Measurements from ENCODE around the gene CCDC106.
A peak's percentile ranks its signal among the peaks of the same experiment; 100 is the strongest.

The CCDC106 gene

GRCh38 chr19:55622242-55622969 is 25.6 kb upstream of the CCDC106 start:
- CTCF ChIA-PET, result no interaction called here
- TF ChIP-seq SP1 (IDR thresholded peaks at IDR 0.05), result no peak
- no peak for TF ChIP-seq FOXM1 (IDR thresholded peaks at IDR 0.05; ENCODE audit: borderline replicate concordance)
- DNase-seq (ENCODE audit: extremely low spot score), result no peak
- POLR2A ChIA-PET, result no interaction called here

- no peak for DNase-seq (ENCODE audit: extremely low spot score)
- TF ChIP-seq SUZ12 (IDR thresholded peaks at IDR 0.05) (no peak), L3MBTL2 (conservative IDR thresholded peaks at IDR 0.05) (no peak), FOXM1 (IDR thresholded peaks at IDR 0.05; ENCODE audit: borderline replicate concordance) (no peak), FOXA1 (IDR thresholded peaks at IDR 0.05) (no peak), CTBP1 (IDR thresholded peaks at IDR 0.05; ENCODE audit: borderline replicate concordance) (no peak), ELF4 (IDR thresholded peaks at IDR 0.05) (no peak), HDGF (IDR thresholded peaks at IDR 0.05; ENCODE audit: borderline replicate concordance) (no peak), BHLHE40 (IDR thresholded peaks at IDR 0.05; ENCODE audit: borderline replicate concordance) (no peak), ZNF384 (IDR thresholded peaks at IDR 0.05) (no peak), LEF1 (IDR thresholded peaks at IDR 0.05; ENCODE audit: borderline replicate concordance) (no peak)
- POLR2A ChIA-PET, result interaction anchor here (1.2 to 2.9 kb wide), 3 partner anchors 9 to 18 kb away, joined by 3 to 24 read pairs (median 12); partner anchors contain the start of gene ZNF865
- CTCF ChIA-PET, result no interaction called here
These were observed 24.9 kb upstream of the CCDC106 start for GRCh38 chr19:55623130-55623529.

DNA sequence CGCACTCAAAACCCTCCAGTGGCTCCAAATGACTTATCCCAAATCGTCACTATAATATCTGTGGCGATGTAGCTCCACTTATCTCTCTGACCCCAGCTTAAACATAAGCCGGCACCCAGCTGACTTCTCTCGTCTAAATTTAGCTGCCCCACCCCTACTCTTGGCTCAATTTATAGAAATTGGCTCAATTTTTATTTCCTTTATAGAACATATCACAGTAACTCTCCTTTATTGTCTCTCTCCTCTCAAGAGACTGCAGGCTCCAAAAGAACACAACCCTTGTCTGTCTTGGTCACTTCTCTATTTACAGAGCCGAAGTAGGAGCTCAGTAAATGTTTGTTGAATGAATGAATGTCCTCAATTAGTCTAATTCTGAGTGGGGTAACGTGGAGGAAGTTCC is 24.5 kb upstream of the CCDC106 start:
- ChIA-PET POLR2A (interaction anchor here (0.5 to 2.9 kb wide), 5 partner anchors 9 to 25 kb away, joined by 3 to 24 read pairs (median 10); partner anchors contain the start of genes FIZ1 and ZNF865), CTCF (interaction anchor here (0.6 kb wide), 1 partner anchor 85 kb away, joined by 3 read pairs; no protein-coding TSS in a partner anchor)
- TF ChIP-seq FOXM1 (IDR thresholded peaks at IDR 0.05; ENCODE audit: borderline replicate concordance) (no peak), ARNT (IDR thresholded peaks at IDR 0.05) (no peak), NFRKB (IDR thresholded peaks at IDR 0.05) (no peak), L3MBTL2 (conservative IDR thresholded peaks at IDR 0.05) (no peak), BHLHE40 (IDR thresholded peaks at IDR 0.05; ENCODE audit: borderline replicate concordance) (no peak), ELF4 (IDR thresholded peaks at IDR 0.05) (no peak), PKNOX1 (IDR thresholded peaks at IDR 0.05) (no peak), LEF1 (IDR thresholded peaks at IDR 0.05; ENCODE audit: borderline replicate concordance) (no peak), SP1 (IDR thresholded peaks at IDR 0.05) (no peak)
- DNase-seq (ENCODE audit: extremely low spot score), result no peak

DNA sequence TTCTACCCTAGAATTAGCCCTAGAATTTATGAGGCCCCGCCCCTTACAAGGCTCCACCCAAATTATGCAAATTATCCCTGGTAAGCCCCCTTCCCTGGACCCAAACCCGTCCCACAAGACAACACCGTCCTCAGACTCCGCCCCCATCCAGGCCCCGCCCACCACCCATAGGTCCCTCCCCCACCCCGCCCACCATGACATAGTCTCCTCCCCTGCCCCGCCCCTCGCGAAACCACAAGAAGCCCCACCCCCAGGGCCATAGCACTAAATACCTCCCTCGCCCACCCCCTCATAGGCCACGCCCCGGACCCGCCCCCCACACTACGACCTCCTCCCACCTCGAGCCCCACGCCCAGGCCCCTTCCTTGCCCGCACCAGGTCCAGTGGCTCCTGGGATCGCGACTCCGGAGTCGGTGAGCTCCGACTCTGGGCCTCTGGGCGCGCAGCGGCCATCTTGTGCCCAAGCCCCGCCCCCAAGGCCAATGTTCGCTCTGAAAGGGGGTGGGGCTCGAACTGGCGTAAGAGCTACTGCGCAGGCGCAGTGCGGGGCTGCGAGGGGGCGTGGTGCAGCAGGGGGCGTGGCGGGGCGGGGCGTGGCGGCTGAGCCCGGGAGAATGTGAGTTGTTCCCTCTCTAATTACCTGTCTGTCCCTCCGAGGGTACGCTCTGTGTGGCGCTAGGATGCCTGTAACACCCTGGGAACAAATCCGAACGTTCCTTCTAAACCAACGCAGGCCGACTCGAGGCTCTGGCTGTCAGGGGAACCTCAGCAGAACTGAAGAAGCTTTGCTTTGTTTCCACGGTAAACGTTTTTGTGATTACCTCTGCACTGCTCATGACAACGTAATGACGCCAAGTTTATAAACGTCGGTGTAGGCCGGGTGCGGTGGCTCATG is 23.7 kb upstream of the CCDC106 start, which contains the start of gene ZNF784:
TSS of gene ZNF784 (minus strand) at position 458 of the 895 bp plus-strand sequence. CDS start at position 453, 5 bp downstream.
- DNase-seq (ENCODE audit: extremely low spot score), result peak; percentile 94
- TF ChIP-seq L3MBTL2 (conservative IDR thresholded peaks at IDR 0.05) (peak; percentile 42; the same call in 1 of the 2 replicates), FOXM1 (IDR thresholded peaks at IDR 0.05; ENCODE audit: borderline replicate concordance) (no peak), PKNOX1 (IDR thresholded peaks at IDR 0.05) (no peak), SP1 (IDR thresholded peaks at IDR 0.05) (peak; percentile 98)
- ChIA-PET POLR2A (interaction anchor here (0.5 to 2.9 kb wide), 14 partner anchors 8 to 507 kb away, joined by 3 to 24 read pairs (median 4); partner anchors contain the start of genes FIZ1, UBE2S, ZNF524 and ZNF628), CTCF (interaction anchor here (0.6 to 1.1 kb wide), 3 partner anchors 18 to 465 kb away, joined by 3 to 5 read pairs (median 3); partner anchors contain the start of gene ZNF865)

GRCh38 chr19:55625004-55625326 is 23.0 kb upstream of the CCDC106 start:
- ChIA-PET POLR2A (interaction anchor here (0.5 to 2.9 kb wide), 12 partner anchors 8 to 507 kb away, joined by 3 to 24 read pairs (median 5); partner anchors contain the start of genes FIZ1, UBE2S, ZNF524 and ZNF628), CTCF (interaction anchor here (0.6 to 1.1 kb wide), 5 partner anchors 15 to 466 kb away, joined by 3 to 5 read pairs (median 3); partner anchors contain the start of gene ZNF865)
- TF ChIP-seq LEF1 (IDR thresholded peaks at IDR 0.05; ENCODE audit: borderline replicate concordance) (no peak), PKNOX1 (IDR thresholded peaks at IDR 0.05) (peak; percentile 62; the same call in 1 of the 2 replicates), CTBP1 (IDR thresholded peaks at IDR 0.05; ENCODE audit: borderline replicate concordance) (no peak), SP1 (IDR thresholded peaks at IDR 0.05) (no peak), SUZ12 (IDR thresholded peaks at IDR 0.05) (no peak), FOXA1 (IDR thresholded peaks at IDR 0.05) (no peak), FOXM1 (IDR thresholded peaks at IDR 0.05; ENCODE audit: borderline replicate concordance) (no peak), L3MBTL2 (conservative IDR thresholded peaks at IDR 0.05) (no peak), HDGF (IDR thresholded peaks at IDR 0.05; ENCODE audit: borderline replicate concordance) (no peak), TARDBP (IDR thresholded peaks at IDR 0.05) (no peak), BHLHE40 (IDR thresholded peaks at IDR 0.05; ENCODE audit: borderline replicate concordance) (no peak), ZNF384 (IDR thresholded peaks at IDR 0.05) (peak; percentile 69; the same call in 1 of the 2 replicates)
- DNase-seq (ENCODE audit: extremely low spot score), result no peak

DNA sequence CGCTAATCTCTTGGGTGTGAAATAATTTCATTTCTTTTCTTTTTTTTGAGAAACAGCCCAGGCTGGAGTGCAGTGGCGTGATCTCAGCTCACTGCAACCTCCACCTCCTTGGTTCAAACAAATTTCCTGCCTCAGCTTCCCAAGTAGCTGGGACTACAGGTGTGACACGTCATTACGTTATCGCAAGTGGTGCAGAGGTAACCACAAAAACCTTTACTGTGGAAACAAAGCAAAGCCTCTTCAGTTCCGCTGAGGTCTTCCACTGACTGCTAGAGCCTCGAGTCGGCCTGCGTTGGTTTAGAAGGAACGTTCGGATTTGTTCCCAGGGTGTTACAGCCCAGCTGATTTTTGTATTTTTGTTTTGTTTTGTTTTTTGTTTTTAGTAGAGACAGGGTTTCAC is 21.7 kb upstream of the CCDC106 start:
- POLR2A ChIA-PET, result interaction anchor here (1.3 to 1.4 kb wide), 2 partner anchors 22 to 28 kb away, joined by 5 read pairs; partner anchors contain the start of genes U2AF2 and ZNF865
- no peak for TF ChIP-seq NFRKB (IDR thresholded peaks at IDR 0.05)
- TF ChIP-seq TARDBP (IDR thresholded peaks at IDR 0.05), result no peak
- no peak for TF ChIP-seq PKNOX1 (IDR thresholded peaks at IDR 0.05)
- no peak for DNase-seq (ENCODE audit: extremely low spot score)
- CTCF ChIA-PET, result no interaction called here

Measured in HEK293T (cell line).